BE2C (cell line): Measurements from ENCODE around the gene MEDAG.

Experiments
- DNase-seq: peaks from one replicate; pipeline ENCODE4 v3.0.0-alpha.2; 2020
- H3K27me3 ChIP-seq: fragments of 250-450 bp; sonication (Bioruptor Pico); 2 replicates; pipeline ENCODE4 v1.5.1; 2020; ENCODE audit warnings: mild to moderate bottlenecking
- H3K36me3 ChIP-seq: fragments of 250-450 bp; sonication (Bioruptor Pico); 2 replicates; pipeline ENCODE4 v1.5.1; 2020; ENCODE audit warnings: mild to moderate bottlenecking
- H3K4me1 ChIP-seq: fragments of 250-450 bp; sonication (Bioruptor Pico); 2 replicates; pipeline ENCODE4 v1.5.1; 2020
- H3K4me3 ChIP-seq: 2 replicates; pipeline ENCODE4 v1.5.1; 2011; ENCODE audit warnings: low read depth, low read length
- H3K9me3 ChIP-seq: fragments of 250-450 bp; sonication (Bioruptor Pico); 2 replicates; pipeline ENCODE4 v1.5.1; 2020
- CTCF ChIP-seq: IDR thresholded peaks from 2 replicates; pipeline ENCODE4 v1.5.1; 2012; ENCODE audit warnings: mild to moderate bottlenecking, low read depth, low read length

Gene MEDAG

DNA sequence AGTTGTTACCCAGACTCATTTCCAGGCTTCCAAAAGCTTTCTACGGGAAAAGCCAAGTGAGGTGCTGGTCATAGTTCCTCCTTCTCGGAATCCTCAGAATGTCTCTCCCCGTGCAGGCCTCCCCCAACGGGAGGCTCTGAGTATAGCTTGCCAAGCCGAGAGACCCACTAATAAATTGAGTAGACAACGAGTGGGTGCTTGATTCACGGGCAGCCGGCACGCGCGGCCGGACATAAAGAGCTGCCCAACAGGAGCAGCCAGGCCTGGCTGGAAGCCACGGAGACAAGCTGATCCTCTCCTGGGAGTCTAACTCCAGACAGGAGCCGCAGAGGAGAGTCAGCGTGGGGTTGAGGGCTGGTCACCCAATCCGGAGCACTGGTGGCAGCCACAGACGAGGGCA, 43.4 kb upstream of the MEDAG start:
- TF ChIP-seq CTCF, result peak; percentile 28
- Histone ChIP-seq H3K27me3 (no peaks in the 10 kb centered on the region), H3K4me3 (no peak overlapping the region)

GRCh38 chr13:30863231-30863630, 42.8 kb upstream of the MEDAG start:
- Histone ChIP-seq H3K9me3 (no peaks in the 10 kb centered on the region), H3K36me3 (no peaks in the 10 kb centered on the region), H3K4me1 (peaks cover 44% of the 10 kb centered on the region), H3K27me3 (no peaks in the 10 kb centered on the region), H3K4me3 (no peak overlapping the region)
- TF ChIP-seq CTCF, result no peak
- no peak for DNase-seq

More for the DNA sequence above, 43.4 kb upstream of the MEDAG start:
- peak; percentile 53 for DNase-seq
- no peaks in the 10 kb centered on the region for H3K36me3 ChIP-seq
- peaks cover 42% of the 10 kb centered on the region for H3K4me1 ChIP-seq
- H3K9me3 ChIP-seq, result no peaks in the 10 kb centered on the region

DNA sequence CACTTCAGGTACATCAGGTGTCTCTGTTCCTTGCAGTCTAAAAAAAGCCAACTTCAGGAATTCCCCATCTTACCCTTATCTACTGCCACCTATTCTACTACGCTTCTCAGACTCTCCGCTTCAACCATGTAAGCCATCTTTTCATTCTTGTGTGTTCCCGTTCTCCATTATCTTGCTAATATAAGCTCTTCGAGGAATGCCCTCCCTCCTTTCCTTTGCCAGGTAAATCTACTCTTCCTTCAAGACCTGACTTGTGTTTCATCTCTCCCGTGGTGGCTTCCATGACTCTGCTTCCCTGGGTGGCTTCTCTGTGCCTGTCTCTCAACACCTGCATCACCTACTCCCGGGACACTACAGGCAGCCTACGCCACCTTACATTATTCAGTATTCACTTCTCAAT, 42.3 kb upstream of the MEDAG start:
- no peak overlapping the region for H3K4me3 ChIP-seq
- no peak for DNase-seq
- no peak for TF ChIP-seq CTCF
- no peaks in the 10 kb centered on the region for H3K27me3 ChIP-seq
- H3K9me3 ChIP-seq, result no peaks in the 10 kb centered on the region
- H3K4me1 ChIP-seq, result peaks cover 44% of the 10 kb centered on the region
- no peaks in the 10 kb centered on the region for H3K36me3 ChIP-seq

GRCh38 chr13:30864433-30865122, 41.5 kb upstream of the MEDAG start:
- no peak for DNase-seq
- Histone ChIP-seq H3K27me3 (no peaks in the 10 kb centered on the region), H3K4me1 (peaks cover 47% of the 10 kb centered on the region), H3K36me3 (no peaks in the 10 kb centered on the region), H3K9me3 (no peaks in the 10 kb centered on the region), H3K4me3 (no peak overlapping the region)
- no peak for TF ChIP-seq CTCF

DNA sequence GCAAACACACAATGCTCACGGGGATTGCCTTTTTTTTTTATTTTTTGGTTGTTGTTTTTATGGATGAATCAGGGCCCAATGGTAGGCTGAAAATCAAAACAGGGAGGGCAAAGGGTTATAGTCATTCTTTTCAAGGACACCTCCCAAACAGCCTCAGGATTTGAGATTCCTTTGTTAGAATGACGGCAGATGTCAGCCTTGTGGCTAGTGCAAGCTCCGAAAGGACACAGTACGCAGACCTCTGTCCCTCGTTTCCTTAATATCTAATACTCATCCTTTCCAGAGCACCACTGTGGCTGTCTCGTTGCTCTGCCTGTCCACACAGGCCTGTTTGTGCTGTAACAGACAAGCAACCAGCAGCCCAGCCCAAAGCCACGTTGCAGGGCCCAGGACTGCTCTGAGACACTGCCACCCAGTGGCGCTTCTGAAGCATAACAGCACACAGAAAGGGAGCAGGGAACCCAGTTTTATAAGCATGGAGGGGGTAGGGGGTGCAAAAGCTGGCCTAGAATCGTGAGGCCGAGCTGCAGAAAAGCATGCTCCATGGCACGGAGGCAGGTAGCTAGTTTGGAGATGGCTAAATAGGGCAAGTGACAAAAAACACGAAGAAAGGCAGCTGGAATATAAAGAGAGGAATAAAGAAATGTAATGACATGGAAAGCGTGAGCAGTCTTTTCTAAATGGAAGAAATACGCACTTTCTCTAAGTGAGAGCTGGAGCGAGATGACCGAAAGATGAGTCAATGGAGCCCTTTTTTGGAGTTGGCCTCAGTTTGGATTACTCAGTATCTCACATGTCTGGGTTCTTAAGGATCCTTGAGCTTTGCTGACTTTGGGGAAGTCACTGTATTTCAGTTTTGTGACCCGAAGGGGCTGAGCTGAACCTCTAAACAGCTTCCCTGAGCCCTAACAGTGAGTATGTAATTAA, 40.7 kb upstream of the MEDAG start:
- H3K4me1 ChIP-seq, result peaks cover 53% of the 10 kb centered on the region
- peak; percentile 97 for TF ChIP-seq CTCF
- H3K4me3 ChIP-seq, result no peak overlapping the region
- peak; percentile 90 for DNase-seq
- H3K27me3 ChIP-seq, result no peaks in the 10 kb centered on the region
- H3K36me3 ChIP-seq, result no peaks in the 10 kb centered on the region
- no peaks in the 10 kb centered on the region for H3K9me3 ChIP-seq

- DNase-seq, result peak; percentile 69
- Histone ChIP-seq H3K4me1 (peaks cover 57% of the 10 kb centered on the region), H3K36me3 (no peaks in the 10 kb centered on the region), H3K27me3 (no peaks in the 10 kb centered on the region), H3K4me3 (peak overlapping the region; percentile 37), H3K9me3 (no peaks in the 10 kb centered on the region)
- TF ChIP-seq CTCF, result no peak
Observed at GRCh38 chr13:30866677-30867076, 39.4 kb upstream of the MEDAG start.
